Measurements from ENCODE around the gene PIP5K1A. TPM values are rescaled to one million over a fixed set of nuclear protein-coding genes. Genes with fewer than 3 reads are reported as not detected.

PIP5K1A gene
- total and polyA plus RNA-seq, 9 of the 15 experiments (the other 6 are each of a cell fraction or from before 2014, with no cell fraction given): 1.9 to 42.4 (median 18.8) TPM

- Histone ChIP-seq H3K9ac (ENCODE audit: insufficient read depth in 1 of 2, low read depth in 2 of 2, low read length in 2 of 2) (no peak overlapping the region), H3K4me1 (replicated peaks in 1 of 2; ENCODE audit: control insufficient read depth in 2 of 2, insufficient read depth in 2 of 2, low read length in 2 of 2) (no peaks in the 10 kb centered on the region; a peak in 1 of 5 replicates), H4K20me1 (replicated peaks; ENCODE audit: control insufficient read depth, insufficient read depth, low read length) (no peaks in the 10 kb centered on the region), H3K27me3 (ENCODE audit: control insufficient read depth in 2 of 2, insufficient read depth in 2 of 2, low read length in 2 of 2) (no peaks in the 10 kb centered on the region), H3K9me3 (replicated peaks; ENCODE audit: control insufficient read depth, insufficient read depth, low read depth, low read length) (no peaks in the 10 kb centered on the region), H3K4me3 (no peak overlapping the region), H3K4me2 (ENCODE audit: insufficient read depth, low read length) (no peak overlapping the region), H3K9me1 (ENCODE audit: control insufficient read depth, insufficient read depth, low read length) (no peaks in the 10 kb centered on the region), H3K27ac (ENCODE audit: extremely low read depth, low read depth, low read length) (no peak overlapping the region), H2AFZ (ENCODE audit: low read depth, low read length) (no peak overlapping the region), H3K36me3 (ENCODE audit: control insufficient read depth, insufficient read depth, low read length) (peaks cover 81% of the 10 kb centered on the region; the same call in 2 of the 3 replicates), H3K79me2 (ENCODE audit: control insufficient read depth, insufficient read depth, low read length) (no peaks in the 10 kb centered on the region)
- DNase-seq (ENCODE audit: extremely low read depth in 1 of 4, low spot score in 3 of 4): no peak
- intact Hi-C loops (cut with micrococcal nuclease) (no loop called here), in situ Hi-C loops (cut with MboI) (no loop called here)
- no TSS peak for BruUV-seq (replicated peaks)
- ATAC-seq: no peak
- 62% methylated on average over 2 of the region's 2 CpGs for WGBS (ENCODE audit: insufficient coverage, low coverage, missing lambda C conversion rate)
- no peak for TF ChIP-seq ZNF282 (CRISPR knock-in tag; IDR thresholded peaks at IDR 0.05)
- TF ChIP-seq, protein P1, sequence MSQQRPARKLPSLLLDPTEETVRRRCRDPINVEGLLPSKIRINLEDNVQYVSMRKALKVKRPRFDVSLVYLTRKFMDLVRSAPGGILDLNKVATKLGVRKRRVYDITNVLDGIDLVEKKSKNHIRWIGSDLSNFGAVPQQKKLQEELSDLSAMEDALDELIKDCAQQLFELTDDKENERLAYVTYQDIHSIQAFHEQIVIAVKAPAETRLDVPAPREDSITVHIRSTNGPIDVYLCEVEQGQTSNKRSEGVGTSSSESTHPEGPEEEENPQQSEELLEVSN (IDR thresholded peaks at IDR 0.05; ENCODE audit: borderline replicate concordance in 1 of 2, extremely low read depth in 1 of 2, insufficient read depth in 1 of 2, insufficient read length in 1 of 2, low read depth in 1 of 2, low read length in 1 of 2, poor library complexity in 1 of 2, severe bottlenecking in 1 of 2): no peak
- TF ChIP-seq CEBPG (CRISPR knock-in tag; IDR thresholded peaks at IDR 0.05): no peak
- peak; percentile 62 to 76; a peak in 3 of 4 replicates for TF ChIP-seq CEBPG (tag; conservative IDR thresholded peaks at IDR 0.05 in 1 of 2, IDR thresholded peaks at IDR 0.05 in 1 of 2)
- peak; percentile 54; the same call in 1 of the 2 replicates for TF ChIP-seq CEBPB (tag; IDR thresholded peaks at IDR 0.05)
- FAIRE-seq: no peak
- CTCF ChIA-PET (ENCODE audit: low intra/inter-chr PET ratio): no interaction called here
- POLR2A ChIA-PET: interaction anchor here (1.2 kb wide), 1 partner anchor 172 kb away, joined by 3 read pairs; the partner anchor contains the start of gene GABPB2
These were observed 44.1 kb downstream of the PIP5K1A start for GRCh38 chr1:151242442-151242841.

Data from K562 (cell line).